ENCODE data around the gene ST6GAL1. TPM values are rescaled to one million over a fixed set of nuclear protein-coding genes. Genes with fewer than 3 reads are reported as not detected.

ST6GAL1 gene
- total and polyA plus RNA-seq, 2 of the 8 experiments (the other 6 are each of a cell fraction or from before 2014, with no cell fraction given) = 62.8 to 80.9 TPM

- no peak for TF ChIP-seq ASH2L (IDR thresholded peaks at IDR 0.05; ENCODE audit: low read length)
- no peak for TF ChIP-seq POU5F1 (IDR thresholded peaks at IDR 0.05; ENCODE audit: low read depth, low read length)
- TF ChIP-seq KDM4A (IDR thresholded peaks at IDR 0.05; ENCODE audit: low read depth, low read length, severe bottlenecking) = peak; percentile 62
Observed at GRCh38 chr3:186930143-186930640, at the start of gene ST6GAL1 (continued).

Measured in H1 (cell line).